Epidermal melanocyte (primary cell): ENCODE data around the gene TPP1.
A peak's percentile ranks its signal among the peaks of the same experiment; 100 is the strongest.

Source experiments
- DNase-seq: peaks from one replicate; pipeline ENCODE4 v3.0.0; 2011; ENCODE audit warnings: low spot score; ENCODE audit not compliant: insufficient read length

TPP1 gene

GRCh38 chr11:6612213-6613041, 6.8 kb downstream of the TPP1 start, which contains the start of gene TAF10:
TSS of gene TAF10 (minus strand) at chr11:6612216. CDS start at chr11:6612189, 27 bp downstream.
- DNase-seq, result peak; percentile 76

GRCh38 chr11:6611963-6612212, 7.3 kb downstream of the TPP1 start:
- no peak for DNase-seq

- DNase-seq, result no peak
Measured at GRCh38 chr11:6611092-6611962, 7.9 kb downstream of the TPP1 start.

- DNase-seq, result no peak
Measured at GRCh38 chr11:6610591-6610990, 8.6 kb downstream of the TPP1 start.

GRCh38 chr11:6609502-6610015, 9.7 kb downstream of the TPP1 start:
- no peak for DNase-seq

GRCh38 chr11:6608726-6609501, 10.3 kb downstream of the TPP1 start:
- no peak for DNase-seq

GRCh38 chr11:6608011-6608410, 11.2 kb downstream of the TPP1 start:
- DNase-seq, result no peak

GRCh38 chr11:6607190-6607795, 11.9 kb downstream of the TPP1 start:
- DNase-seq, result no peak

- DNase-seq, result peak; percentile 92
Measured at GRCh38 chr11:6606471-6607189, 12.6 kb downstream of the TPP1 start.

GRCh38 chr11:6604790-6605189, 14.4 kb downstream of the TPP1 start:
- no peak for DNase-seq

GRCh38 chr11:6604081-6604626, 15.1 kb downstream of the TPP1 start:
- DNase-seq, result peak; percentile 51

- peak; percentile 85 for DNase-seq
Measured at GRCh38 chr11:6603287-6604080, 15.7 kb downstream of the TPP1 start, which contains the start of the genes ILK and RRP8. TSS of gene ILK (plus strand) at chr11:6603774. CDS start at chr11:6604272, 498 bp downstream. TSS of gene RRP8 (minus strand) at chr11:6603616. CDS start at chr11:6603502, 114 bp downstream.

GRCh38 chr11:6602096-6602940, 16.9 kb downstream of the TPP1 start:
- DNase-seq, result no peak

- DNase-seq, result no peak
Measured at GRCh38 chr11:6601041-6601461, 18.2 kb downstream of the TPP1 start.

GRCh38 chr11:6599881-6600390, 19.3 kb downstream of the TPP1 start:
- no peak for DNase-seq

GRCh38 chr11:6599449-6599848, 19.8 kb downstream of the TPP1 start:
- DNase-seq, result no peak

GRCh38 chr11:6598555-6598954, 20.7 kb downstream of the TPP1 start:
- DNase-seq, result no peak
